Nephron progenitor cell (in vitro differentiated cells): ENCODE data around the gene EIF1.
A peak's percentile ranks its signal among the peaks of the same experiment; 100 is the strongest.

ENCODE experiments used
- DNase-seq: peaks from one replicate; pipeline ENCODE4 v3.0.0; 2021
- H3K27ac Mint-ChIP-seq: 2 replicates; pipeline ENCODE4 v1.8.0; 2021; ENCODE audit warnings: mild to moderate bottlenecking, moderate library complexity, mixed read lengths
- H3K27me3 Mint-ChIP-seq: 2 replicates; pipeline ENCODE4 v1.8.0; 2021; ENCODE audit warnings: mild to moderate bottlenecking, low read depth, mixed read lengths; ENCODE audit not compliant: poor library complexity
- H3K36me3 Mint-ChIP-seq: 2 replicates; pipeline ENCODE4 v1.8.0; 2021; ENCODE audit warnings: low read depth, mixed read lengths
- H3K4me1 Mint-ChIP-seq: 2 replicates; pipeline ENCODE4 v1.8.0; 2021; ENCODE audit warnings: mixed read lengths
- H3K4me3 Mint-ChIP-seq: 2 replicates; pipeline ENCODE4 v1.8.0; 2021; ENCODE audit warnings: mild to moderate bottlenecking, moderate library complexity, mixed read lengths
- H3K9me3 Mint-ChIP-seq: 2 replicates; pipeline ENCODE4 v1.8.0; 2021; ENCODE audit warnings: mild to moderate bottlenecking, moderate library complexity, mixed read lengths
- CTCF ChIP-seq: fragments of 200-600 bp; sonication (generic); IDR thresholded peaks from 2 replicates; pipeline ENCODE4 v1.5.0; 2021; ENCODE audit warnings: antibody characterized with exemption

EIF1 gene

GRCh38 chr17:41739661-41740352 lies 51.1 kb downstream of the EIF1 start:
- TF ChIP-seq CTCF: no peak
- H3K27ac Mint-ChIP-seq: no peak overlapping the region
- peaks cover 35% of the 10 kb centered on the region for H3K27me3 Mint-ChIP-seq
- no peak for DNase-seq
- H3K9me3 Mint-ChIP-seq: no peaks in the 10 kb centered on the region
- H3K36me3 Mint-ChIP-seq: no peaks in the 10 kb centered on the region
- H3K4me3 Mint-ChIP-seq: no peak overlapping the region
- H3K4me1 Mint-ChIP-seq: peaks cover 66% of the 10 kb centered on the region

GRCh38 chr17:41740506-41740905 lies 51.8 kb downstream of the EIF1 start:
- no peak for TF ChIP-seq CTCF
- H3K4me1 Mint-ChIP-seq: peaks cover 60% of the 10 kb centered on the region
- DNase-seq: no peak
- no peak overlapping the region for H3K27ac Mint-ChIP-seq
- H3K4me3 Mint-ChIP-seq: no peak overlapping the region
- peaks cover 28% of the 10 kb centered on the region for H3K27me3 Mint-ChIP-seq
- H3K9me3 Mint-ChIP-seq: no peaks in the 10 kb centered on the region
- no peaks in the 10 kb centered on the region for H3K36me3 Mint-ChIP-seq

- Mint-ChIP-seq H3K36me3 (no peaks in the 10 kb centered on the region), H3K27ac (peak overlapping the region; percentile 66)
- no peak for DNase-seq
These were observed 53.0 kb downstream of the EIF1 start for GRCh38 chr17:41741709-41742108.

More at GRCh38 chr17:41741709-41742108, 53.0 kb downstream of the EIF1 start:
- H3K4me3 Mint-ChIP-seq: no peak overlapping the region
- no peaks in the 10 kb centered on the region for H3K9me3 Mint-ChIP-seq
- peaks cover 60% of the 10 kb centered on the region for H3K4me1 Mint-ChIP-seq
- H3K27me3 Mint-ChIP-seq: peaks cover 16% of the 10 kb centered on the region
- TF ChIP-seq CTCF: no peak
